H1 (cell line): ENCODE results near the gene HINT1. TPM values are rescaled to one million over a fixed set of nuclear protein-coding genes. Genes with fewer than 3 reads are reported as not detected.

ENCODE experiments used
- CTCF ChIA-PET: fragments of 300-600 bp; sonication (Branson Sonifier 250); formaldehyde crosslinking; loops from one replicate; lab custom pipeline; 2021; ENCODE audit not compliant: partially characterized antibody; lab: Charles Lee
- POLR2A ChIA-PET: fragments of 300-600 bp; sonication (Branson Sonifier 250); formaldehyde crosslinking; loops from one replicate; lab custom pipeline; 2021; ENCODE audit warnings: inconsistent platforms; ENCODE audit not compliant: partially characterized antibody; lab: Charles Lee
- DNase-seq, 2 experiments: peaks; one replicate each; pipeline versions ENCODE4 v3.0.0 to v3.0.0-alpha.2; 2010 to 2022; ENCODE audit warnings: low spot score in 2 of 2, low read depth in 1 of 2, mixed read lengths in 1 of 2
- FAIRE-seq: peaks from 2 replicates; lab custom pipeline; 2011; peaks lifted over from hg19 to GRCh38; lab: Jason Lieb, UNC
- H2AFZ ChIP-seq: 2 replicates; pipeline ENCODE4 v1.8.1; 2012; ENCODE audit warnings: low read length, inconsistent platforms
- H2AK5ac ChIP-seq: 2 replicates; pipeline ENCODE4 v1.6.1; 2013; ENCODE audit warnings: low read depth, low read length
- H2BK120ac ChIP-seq: replicated peaks from 2 replicates; pipeline ENCODE3; 2013; ENCODE audit warnings: low read depth, low read length, inconsistent platforms
- H2BK12ac ChIP-seq: 2 replicates; pipeline ENCODE4 v1.6.1; 2013; ENCODE audit warnings: low read depth, low read length
- H2BK15ac ChIP-seq: 2 replicates; pipeline ENCODE4 v1.6.1; 2013; ENCODE audit warnings: low read length
- H2BK20ac ChIP-seq: 2 replicates; pipeline ENCODE4 v1.6.1; 2013; ENCODE audit warnings: low read length
- H2BK5ac ChIP-seq: 2 replicates; pipeline ENCODE4 v1.6.1; 2013; ENCODE audit warnings: low read depth, low read length
- H3K14ac ChIP-seq: 2 replicates; pipeline ENCODE4 v1.6.1; 2013; ENCODE audit warnings: inconsistent platforms; ENCODE audit not compliant: insufficient read length
- H3K18ac ChIP-seq: 2 replicates; pipeline ENCODE4 v1.6.1; 2013; ENCODE audit warnings: low read length; ENCODE audit errors: extremely low read depth
- H3K23ac ChIP-seq: 2 replicates; pipeline ENCODE4 v1.6.1; 2013; ENCODE audit warnings: inconsistent platforms; ENCODE audit not compliant: insufficient read length
- H3K23me2 ChIP-seq: 2 replicates; pipeline ENCODE4 v1.6.1; 2013; ENCODE audit warnings: low read depth, low read length
- H3K27ac ChIP-seq: 2 replicates; pipeline ENCODE4 v1.6.1; 2011; ENCODE audit warnings: low read depth, low read length, inconsistent platforms
- H3K27me3 ChIP-seq, 4 experiments: replicated peaks in 1 of 4; 1 replicate in 1 of 4; 2 replicates in 3 of 4; pipeline versions ENCODE4 v1.6.1 to v1.8.1; 2011 to 2013; ENCODE audit warnings: low read length in 3 of 4, mild to moderate bottlenecking in 3 of 4, inconsistent platforms in 2 of 4, mixed read lengths in 2 of 4, moderate library complexity in 1 of 4; ENCODE audit not compliant: control insufficient read depth in 3 of 4, insufficient read depth in 3 of 4; ENCODE audit errors: extremely low read depth in 1 of 4
- H3K36me3 ChIP-seq, 4 experiments: 2 replicates each; pipeline versions ENCODE4 v1.6.1 to v1.8.1; 2011 to 2013; ENCODE audit warnings: mild to moderate bottlenecking in 4 of 4, low read length in 3 of 4, moderate library complexity in 2 of 4, control low read depth in 1 of 4, inconsistent platforms in 1 of 4; ENCODE audit not compliant: insufficient read depth in 4 of 4, control insufficient read depth in 2 of 4
- H3K4ac ChIP-seq: replicated peaks from 2 replicates; pipeline ENCODE3; 2013; ENCODE audit warnings: low read length, low read depth, mixed read lengths, inconsistent platforms; ENCODE audit not compliant: insufficient read length
- H3K4me1 ChIP-seq, 4 experiments: replicated peaks in 1 of 4; 1 replicate in 1 of 4; 2 replicates in 3 of 4; pipeline versions ENCODE4 v1.6.1 to v1.8.1; 2011 to 2013; ENCODE audit warnings: low read length in 3 of 4, inconsistent platforms in 2 of 4, mixed read lengths in 1 of 4; ENCODE audit not compliant: insufficient read depth in 4 of 4, control insufficient read depth in 3 of 4
- H3K4me2 ChIP-seq, 2 experiments: 2 replicates each; pipeline versions ENCODE4 v1.6.1 to v1.8.1; 2011 to 2013; ENCODE audit warnings: low read depth in 2 of 2, low read length in 2 of 2, control low read depth in 1 of 2, inconsistent platforms in 1 of 2, mild to moderate bottlenecking in 1 of 2; ENCODE audit not compliant: insufficient read depth in 1 of 2
- H3K4me3 ChIP-seq, 4 experiments: fragments of 200-600, 300-600 bp in 1 of 4; sonication (generic), shearing (Covaris generic), sonication (Bioruptor Twin) in 1 of 4; 2 replicates each; pipeline versions ENCODE4 v1.5.1 to v1.8.1; 2011 to 2016; ENCODE audit warnings: low read length in 4 of 4, low read depth in 3 of 4, control low read depth in 2 of 4, inconsistent platforms in 2 of 4, mild to moderate bottlenecking in 2 of 4, mixed read lengths in 1 of 4, moderate library complexity in 1 of 4; ENCODE audit not compliant: insufficient read depth in 2 of 4; ENCODE audit errors: extremely low read depth in 1 of 4
- H3K56ac ChIP-seq: replicated peaks from 2 replicates; pipeline ENCODE3; 2013; ENCODE audit warnings: low read depth, mild to moderate bottlenecking, mixed read lengths, low read length, inconsistent platforms; ENCODE audit not compliant: insufficient read length
- H3K79me1 ChIP-seq: 2 replicates; pipeline ENCODE4 v1.6.1; 2013; ENCODE audit warnings: low read depth, low read length, control low read depth
- H3K79me2 ChIP-seq, 2 experiments: 2 replicates each; pipeline versions ENCODE4 v1.6.1 to v1.8.1; 2012 to 2013; ENCODE audit warnings: low read length in 2 of 2, mild to moderate bottlenecking in 2 of 2, inconsistent platforms in 1 of 2; ENCODE audit not compliant: insufficient read depth in 2 of 2, control insufficient read depth in 1 of 2
- H3K9ac ChIP-seq, 4 experiments: replicated peaks in 1 of 4; 1 replicate in 1 of 4; 2 replicates in 3 of 4; pipeline versions ENCODE4 v1.6.1 to v1.8.1; 2011 to 2013; ENCODE audit warnings: low read depth in 3 of 4, low read length in 3 of 4, control low read depth in 2 of 4, mild to moderate bottlenecking in 2 of 4, moderate library complexity in 2 of 4, inconsistent platforms in 1 of 4; ENCODE audit errors: extremely low read depth in 1 of 4
- H3K9me3 ChIP-seq, 2 experiments: 2 replicates each; pipeline versions ENCODE4 v1.6.1 to v1.8.1; 2012 to 2013; ENCODE audit warnings: mild to moderate bottlenecking in 2 of 2, moderate library complexity in 2 of 2, control low read depth in 1 of 2, inconsistent platforms in 1 of 2, low read depth in 1 of 2, low read length in 1 of 2, mixed read lengths in 1 of 2; ENCODE audit not compliant: insufficient read depth in 2 of 2
- H4K20me1 ChIP-seq, 2 experiments: replicated peaks in 1 of 2; 2 replicates each; pipeline versions ENCODE3 to v1.8.1; 2011 to 2013; ENCODE audit warnings: inconsistent platforms in 2 of 2, low read length in 2 of 2, mild to moderate bottlenecking in 1 of 2; ENCODE audit not compliant: insufficient read depth in 2 of 2, control insufficient read depth in 1 of 2
- H4K5ac ChIP-seq: 2 replicates; pipeline ENCODE4 v1.6.1; 2013; ENCODE audit warnings: low read length, low read depth, mixed read lengths, inconsistent platforms; ENCODE audit not compliant: insufficient read length
- H4K8ac ChIP-seq: 2 replicates; pipeline ENCODE4 v1.8.0; 2013; ENCODE audit warnings: mild to moderate bottlenecking, moderate library complexity, low read length, inconsistent platforms; ENCODE audit not compliant: insufficient read depth; ENCODE audit errors: extremely low read depth
- H4K91ac ChIP-seq: replicated peaks from 2 replicates; pipeline ENCODE3; 2013; ENCODE audit warnings: low read length, mixed read lengths, inconsistent platforms; ENCODE audit not compliant: insufficient read length
- CBX5 ChIP-seq: fragments of 300-800, 300-1000 bp; sonication (generic); IDR thresholded peaks from 2 replicates; pipeline ENCODE4 v1.7.1; 2016; ENCODE audit warnings: antibody characterized with exemption, low read length, low read depth
- CHD2 ChIP-seq: IDR thresholded peaks from 2 replicates; pipeline ENCODE4 v1.6.1; 2012; ENCODE audit warnings: low read length, improper control_type of control experiment
- CTCF ChIP-seq, 3 experiments: IDR thresholded peaks; 1 replicate in 2 of 3; 2 replicates in 1 of 3; pipeline versions ENCODE4 v1.5.1 to v1.6.1; 2011; ENCODE audit warnings: low read length in 3 of 3, mild to moderate bottlenecking in 3 of 3, inconsistent platforms in 2 of 3, low read depth in 1 of 3, moderate library complexity in 1 of 3; ENCODE audit not compliant: insufficient read depth in 1 of 3; ENCODE audit errors: control extremely low read depth in 1 of 3
- EZH2 ChIP-seq: fragments of 200-600 bp; sonication (generic); IDR thresholded peaks from 2 replicates; pipeline ENCODE4 v1.7.1; 2012; ENCODE audit warnings: low read depth, mild to moderate bottlenecking, moderate library complexity, low read length, inconsistent platforms; ENCODE audit not compliant: severe bottlenecking
- RNF2 ChIP-seq: fragments of 200-900, 300-1000 bp; sonication (generic); IDR thresholded peaks from 2 replicates; pipeline ENCODE4 v1.7.1; 2016; ENCODE audit warnings: borderline replicate concordance, low read depth, mild to moderate bottlenecking, antibody characterized with exemption, low read length; ENCODE audit not compliant: poor library complexity, severe bottlenecking; ENCODE audit errors: missing control alignments
- SIX5 ChIP-seq: IDR thresholded peaks from 2 replicates; pipeline ENCODE4 v1.6.1; 2011; ENCODE audit warnings: mild to moderate bottlenecking, low read depth, low read length
- TEAD4 ChIP-seq: IDR thresholded peaks from 2 replicates; pipeline ENCODE4 v1.6.1; 2012; ENCODE audit warnings: low read depth, low read length, inconsistent platforms, mixed read lengths
- WGBS, 2 experiments: shearing (Covaris generic) in 1 of 2; methylation state at CpG; one replicate each; pipeline versions ENCODE4 v1.1.6 to v1.1.7; 2013 to 2015; ENCODE audit warnings: low lambda C conversion rate in 2 of 2, mixed read lengths in 2 of 2, inconsistent platforms in 1 of 2, low coverage in 1 of 2, missing lambda C conversion rate in 1 of 2; ENCODE audit not compliant: insufficient replicate concordance in 2 of 2, insufficient coverage in 1 of 2, insufficient read length in 1 of 2; ENCODE audit errors: extremely low coverage in 1 of 2, missing lambda C conversion rate in 1 of 2; 5-methylcytosine and 5-hydroxymethylcytosine counted together
- polyA plus RNA-seq, 7 experiments: library from polyadenylated mRNA; depleted of rRNA in 3 of 7; stranded (reverse) in 5 of 7; unstranded in 2 of 7; fragments of >200 nt in 5 of 7; fragments of 200-250 nt in 2 of 7; gene quantifications; 1 replicate in 5 of 7; 2 replicates in 1 of 7; 4 replicates in 1 of 7; pipeline versions ENCODE4 v1.2.1 to v1.2.3, GENCODE V29; 2011 to 2013; ENCODE audit warnings: missing spikeins in 2 of 7, mixed read lengths in 2 of 7
- total RNA-seq: library from RNA; stranded (reverse); fragmentation: NEBNext Ultra II Directional; extraction: Animal tissue kit (Norgen Biotek cat#: 25700); gene quantifications from 2 replicates; pipeline ENCODE4 v1.2.1, GENCODE V29; 2021
- TF ChIP-seq, protein P1 (sequence below): IDR thresholded peaks from 2 replicates; pipeline ENCODE4 v1.6.1; 2012; ENCODE audit warnings: low read length, inconsistent platforms

The HINT1 gene
- total and polyA plus RNA-seq, 2 of the 8 experiments (the other 6 are each of a cell fraction or from before 2014, with no cell fraction given) = 230 to 479 TPM

GRCh38 chr5:131209506-131210150 lies 44.6 kb upstream of the HINT1 start:
- ChIA-PET POLR2A (interaction anchor here (0.6 kb wide), 1 partner anchor 51 kb away, joined by 3 read pairs; no protein-coding TSS in a partner anchor), CTCF (no interaction called here)
- H3K79me2 ChIP-seq = no peaks in the 10 kb centered on the region
- H2BK120ac ChIP-seq = no peak overlapping the region
- no peaks in the 10 kb centered on the region for H3K27me3 ChIP-seq
- no peak overlapping the region for H3K9ac ChIP-seq
- no peaks in the 10 kb centered on the region for H3K23me2 ChIP-seq
- H4K20me1 ChIP-seq = no peaks in the 10 kb centered on the region
- H2BK12ac ChIP-seq = no peak overlapping the region
- no peak overlapping the region for H3K23ac ChIP-seq
- H3K4me2 ChIP-seq = no peak overlapping the region
- H2BK5ac ChIP-seq = no peak overlapping the region
- DNase-seq = no peak
- no peak overlapping the region for H2BK15ac ChIP-seq
- H3K14ac ChIP-seq = no peak overlapping the region
- H3K18ac ChIP-seq = no peak overlapping the region
- no peaks in the 10 kb centered on the region for H3K36me3 ChIP-seq
- no peak overlapping the region for H4K8ac ChIP-seq
- H2AFZ ChIP-seq = peak overlapping the region; percentile 43; the same call in 1 of the 2 replicates
- H3K4me1 ChIP-seq = peaks cover 0 to 11% (median 3%) of the 10 kb centered on the region in 4 experiments; a peak in 2 of 7 replicates
- no peak overlapping the region for H4K91ac ChIP-seq
- no peak overlapping the region for H4K5ac ChIP-seq
- H3K79me1 ChIP-seq = no peaks in the 10 kb centered on the region
- 84% methylated on average over 6 of the region's 6 CpGs; no CpG with 5 or more reads in 1 of the 2 experiments for WGBS, 2 experiments
- H3K4me3 ChIP-seq = no peak overlapping the region
- H3K56ac ChIP-seq = no peak overlapping the region
- no peak for FAIRE-seq
- H3K9me3 ChIP-seq = no peaks in the 10 kb centered on the region
- no peak overlapping the region for H3K27ac ChIP-seq
- H2BK20ac ChIP-seq = no peak overlapping the region
- no peak overlapping the region for H2AK5ac ChIP-seq
- H3K4ac ChIP-seq = no peak overlapping the region
- TF ChIP-seq EZH2 = no peak
- TF ChIP-seq SIX5 = no peak
- no peak for TF ChIP-seq RNF2
- TF ChIP-seq CTCF (IDR thresholded peaks at IDR 0.05; ENCODE audit: control extremely low read depth in 1 of 3, insufficient read depth in 1 of 3, low read depth in 1 of 3, low read length in 3 of 3) = no peak
- TF ChIP-seq CHD2 = no peak
- TF ChIP-seq TEAD4 = no peak
- TF ChIP-seq CBX5 = no peak
- TF ChIP-seq, protein P1, sequence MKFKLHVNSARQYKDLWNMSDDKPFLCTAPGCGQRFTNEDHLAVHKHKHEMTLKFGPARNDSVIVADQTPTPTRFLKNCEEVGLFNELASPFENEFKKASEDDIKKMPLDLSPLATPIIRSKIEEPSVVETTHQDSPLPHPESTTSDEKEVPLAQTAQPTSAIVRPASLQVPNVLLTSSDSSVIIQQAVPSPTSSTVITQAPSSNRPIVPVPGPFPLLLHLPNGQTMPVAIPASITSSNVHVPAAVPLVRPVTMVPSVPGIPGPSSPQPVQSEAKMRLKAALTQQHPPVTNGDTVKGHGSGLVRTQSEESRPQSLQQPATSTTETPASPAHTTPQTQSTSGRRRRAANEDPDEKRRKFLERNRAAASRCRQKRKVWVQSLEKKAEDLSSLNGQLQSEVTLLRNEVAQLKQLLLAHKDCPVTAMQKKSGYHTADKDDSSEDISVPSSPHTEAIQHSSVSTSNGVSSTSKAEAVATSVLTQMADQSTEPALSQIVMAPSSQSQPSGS = no peak
